ENCODE measurements around the gene KRTAP4-1. TPM values are rescaled to one million over a fixed set of nuclear protein-coding genes. Genes with fewer than 3 reads are reported as not detected.
"Not testable (repeated sequence)": the region's sequence is repeated elsewhere in the genome, so short reads cannot be mapped to it uniquely, and the experiment has no call there.

The KRTAP4-1 gene
- total RNA-seq, 1 experiment from 2014 or later: not detected

GRCh38 chr17:41145261-41145660 is 39.5 kb downstream of the KRTAP4-1 start:
- Histone ChIP-seq H3K36me3 (no peaks in the 10 kb centered on the region), H3K4me3 (no peak overlapping the region), H3K27me3 (no peaks in the 10 kb centered on the region), H3K9me3 (peaks cover 23% of the 10 kb centered on the region)
- DNase-seq: no peak

- H3K4me3 ChIP-seq: no peak overlapping the region
- H3K9me3 ChIP-seq: peaks cover 25% of the 10 kb centered on the region
- H3K27me3 ChIP-seq: no peaks in the 10 kb centered on the region
- DNase-seq: no peak
- H3K36me3 ChIP-seq: no peaks in the 10 kb centered on the region
These were observed 39.9 kb downstream of the KRTAP4-1 start for GRCh38 chr17:41144846-41145245.

GRCh38 chr17:41141361-41141760 is 43.4 kb downstream of the KRTAP4-1 start:
- Histone ChIP-seq H3K27me3 (no peaks in the 10 kb centered on the region), H3K4me3 (no peak overlapping the region), H3K9me3 (peaks cover 47% of the 10 kb centered on the region), H3K36me3 (no peaks in the 10 kb centered on the region)
- DNase-seq: no peak

- H3K4me3 ChIP-seq: no peak within 1 kb of the TSS
- H3K9me3 ChIP-seq: peaks cover 48% of the 10 kb centered on the region
- no peaks in the 10 kb centered on the region for H3K27me3 ChIP-seq
- no peak for DNase-seq
- H3K36me3 ChIP-seq: no peaks in the 10 kb centered on the region
These were observed 44.2 kb downstream of the KRTAP4-1 start, which contains the start of gene KRTAP4-6 for GRCh38 chr17:41140360-41141131. Gene KRTAP4-6, minus strand, starts transcription at chr17:41140544. Its CDS starts 57 bp downstream, at chr17:41140487.

- not testable (repeated sequence) for H3K4me3 ChIP-seq, H3K36me3 ChIP-seq, H3K27me3 ChIP-seq, DNase-seq
- peaks cover 48% of the 10 kb centered on the region for H3K9me3 ChIP-seq
These were observed 44.8 kb downstream of the KRTAP4-1 start for GRCh38 chr17:41139865-41140264.

Other genes starting within 250 kb of the KRTAP4-1 start
- gene KRT23, start 247.3 kb downstream of the KRTAP4-1 start, total RNA-seq (2014; rRNA removed; shearing (Covaris generic); ENCODE audit: low replicate concordance): 0.07 TPM in 1 of 2 replicates, not detected in the other
- not detected in 2 replicates for gene KRT39, start 218.0 kb downstream of the KRTAP4-1 start, total RNA-seq (2014; rRNA removed; shearing (Covaris generic); ENCODE audit: low replicate concordance)
- not detected in 2 replicates for gene KRT40, start 200.6 kb downstream of the KRTAP4-1 start, total RNA-seq (2014; rRNA removed; shearing (Covaris generic); ENCODE audit: low replicate concordance)
- gene KRTAP3-3, start 190.7 kb downstream of the KRTAP4-1 start, total RNA-seq (2014; rRNA removed; shearing (Covaris generic); ENCODE audit: low replicate concordance): not detected in 2 replicates
- not detected in 2 replicates for gene KRTAP3-2, start 185.0 kb downstream of the KRTAP4-1 start, total RNA-seq (2014; rRNA removed; shearing (Covaris generic); ENCODE audit: low replicate concordance)
- gene KRTAP3-1, start 175.8 kb downstream of the KRTAP4-1 start, total RNA-seq (2014; rRNA removed; shearing (Covaris generic); ENCODE audit: low replicate concordance): not detected in 2 replicates
- gene KRTAP1-5, start 157.7 kb downstream of the KRTAP4-1 start, total RNA-seq (2014; rRNA removed; shearing (Covaris generic); ENCODE audit: low replicate concordance): 1.2 and 3.2 TPM in 2 replicates
- not detected in 2 replicates for gene KRTAP1-4, start 154.7 kb downstream of the KRTAP4-1 start, total RNA-seq (2014; rRNA removed; shearing (Covaris generic); ENCODE audit: low replicate concordance)
- gene KRTAP1-3, start 150.0 kb downstream of the KRTAP4-1 start, total RNA-seq (2014; rRNA removed; shearing (Covaris generic); ENCODE audit: low replicate concordance): not detected in 2 replicates
- 0.33 TPM in 1 of 2 replicates, not detected in the other for gene KRTAP1-1, start 143.5 kb downstream of the KRTAP4-1 start, total RNA-seq (2014; rRNA removed; shearing (Covaris generic); ENCODE audit: low replicate concordance)
- gene KRTAP2-1, start 137.6 kb downstream of the KRTAP4-1 start, total RNA-seq (2014; rRNA removed; shearing (Covaris generic); ENCODE audit: low replicate concordance): not detected in 2 replicates
- not detected in 2 replicates for gene KRTAP2-2, start 129.7 kb downstream of the KRTAP4-1 start, total RNA-seq (2014; rRNA removed; shearing (Covaris generic); ENCODE audit: low replicate concordance)
- 0.33 TPM in 1 of 2 replicates, not detected in the other for gene KRTAP2-3, start 124.8 kb downstream of the KRTAP4-1 start, total RNA-seq (2014; rRNA removed; shearing (Covaris generic); ENCODE audit: low replicate concordance)
- gene KRTAP2-4, start 119.0 kb downstream of the KRTAP4-1 start, total RNA-seq (2014; rRNA removed; shearing (Covaris generic); ENCODE audit: low replicate concordance): not detected in 2 replicates
- gene KRTAP4-7, start 100.8 kb downstream of the KRTAP4-1 start, total RNA-seq (2014; rRNA removed; shearing (Covaris generic); ENCODE audit: low replicate concordance): not detected in 2 replicates
- not detected in 2 replicates for gene KRTAP4-8, start 86.8 kb downstream of the KRTAP4-1 start, total RNA-seq (2014; rRNA removed; shearing (Covaris generic); ENCODE audit: low replicate concordance)
- gene KRTAP4-16, start 82.7 kb downstream of the KRTAP4-1 start, total RNA-seq (2014; rRNA removed; shearing (Covaris generic); ENCODE audit: low replicate concordance): not detected in 2 replicates
- not detected in 2 replicates for gene KRTAP4-9, start 79.5 kb downstream of the KRTAP4-1 start, total RNA-seq (2014; rRNA removed; shearing (Covaris generic); ENCODE audit: low replicate concordance)
- not detected in 2 replicates for gene KRTAP4-11, start 66.5 kb downstream of the KRTAP4-1 start, total RNA-seq (2014; rRNA removed; shearing (Covaris generic); ENCODE audit: low replicate concordance)
- not detected in 2 replicates for gene KRTAP4-12, start 60.7 kb downstream of the KRTAP4-1 start, total RNA-seq (2014; rRNA removed; shearing (Covaris generic); ENCODE audit: low replicate concordance)
- gene KRTAP4-6, start 44.4 kb downstream of the KRTAP4-1 start, total RNA-seq (2014; rRNA removed; shearing (Covaris generic); ENCODE audit: low replicate concordance): not detected in 2 replicates
- not detected in 2 replicates for gene KRTAP4-5, start 35.1 kb downstream of the KRTAP4-1 start, total RNA-seq (2014; rRNA removed; shearing (Covaris generic); ENCODE audit: low replicate concordance)
- not detected in 2 replicates for gene KRTAP4-4, start 24.2 kb downstream of the KRTAP4-1 start, total RNA-seq (2014; rRNA removed; shearing (Covaris generic); ENCODE audit: low replicate concordance)
- not detected in 2 replicates for gene KRTAP4-3, start 16.7 kb downstream of the KRTAP4-1 start, total RNA-seq (2014; rRNA removed; shearing (Covaris generic); ENCODE audit: low replicate concordance)
- not detected in 2 replicates for gene KRTAP4-2, start 6.7 kb downstream of the KRTAP4-1 start, total RNA-seq (2014; rRNA removed; shearing (Covaris generic); ENCODE audit: low replicate concordance)
- gene KRTAP9-1, start 5.0 kb upstream of the KRTAP4-1 start, total RNA-seq (2014; rRNA removed; shearing (Covaris generic); ENCODE audit: low replicate concordance): not detected in 2 replicates
- not detected in 2 replicates for gene KRTAP9-2, start 41.7 kb upstream of the KRTAP4-1 start, total RNA-seq (2014; rRNA removed; shearing (Covaris generic); ENCODE audit: low replicate concordance)
- not detected in 2 replicates for gene KRTAP9-3, start 47.5 kb upstream of the KRTAP4-1 start, total RNA-seq (2014; rRNA removed; shearing (Covaris generic); ENCODE audit: low replicate concordance)
- gene KRTAP9-8, start 53.1 kb upstream of the KRTAP4-1 start, total RNA-seq (2014; rRNA removed; shearing (Covaris generic); ENCODE audit: low replicate concordance): not detected in 2 replicates
- not detected in 2 replicates for gene KRTAP9-4, start 64.8 kb upstream of the KRTAP4-1 start, total RNA-seq (2014; rRNA removed; shearing (Covaris generic); ENCODE audit: low replicate concordance)
- not detected in 2 replicates for gene KRTAP9-9, start 70.5 kb upstream of the KRTAP4-1 start, total RNA-seq (2014; rRNA removed; shearing (Covaris generic); ENCODE audit: low replicate concordance)
- not detected in 2 replicates for gene KRTAP9-6, start 80.5 kb upstream of the KRTAP4-1 start, total RNA-seq (2014; rRNA removed; shearing (Covaris generic); ENCODE audit: low replicate concordance)
- gene KRTAP9-7, start 90.8 kb upstream of the KRTAP4-1 start, total RNA-seq (2014; rRNA removed; shearing (Covaris generic); ENCODE audit: low replicate concordance): not detected in 2 replicates
- gene KRTAP29-1, start 117.9 kb upstream of the KRTAP4-1 start, total RNA-seq (2014; rRNA removed; shearing (Covaris generic); ENCODE audit: low replicate concordance): not detected in 2 replicates
- not detected in 2 replicates for gene KRTAP16-1, start 124.4 kb upstream of the KRTAP4-1 start, total RNA-seq (2014; rRNA removed; shearing (Covaris generic); ENCODE audit: low replicate concordance)
- not detected in 2 replicates for gene KRTAP17-1, start 130.8 kb upstream of the KRTAP4-1 start, total RNA-seq (2014; rRNA removed; shearing (Covaris generic); ENCODE audit: low replicate concordance)
- gene KRT33A, start 165.9 kb upstream of the KRTAP4-1 start, total RNA-seq (2014; rRNA removed; shearing (Covaris generic); ENCODE audit: low replicate concordance): not detected in 2 replicates
- 0.17 and 2.0 TPM in 2 replicates for gene KRT33B, start 184.9 kb upstream of the KRTAP4-1 start, total RNA-seq (2014; rRNA removed; shearing (Covaris generic); ENCODE audit: low replicate concordance)
- 0.49 TPM in 1 of 2 replicates, not detected in the other for gene KRT34, start 197.4 kb upstream of the KRTAP4-1 start, total RNA-seq (2014; rRNA removed; shearing (Covaris generic); ENCODE audit: low replicate concordance)
- gene KRT31, start 212.7 kb upstream of the KRTAP4-1 start, total RNA-seq (2014; rRNA removed; shearing (Covaris generic); ENCODE audit: low replicate concordance): not detected in 2 replicates
- gene KRT37, start 239.7 kb upstream of the KRTAP4-1 start, total RNA-seq (2014; rRNA removed; shearing (Covaris generic); ENCODE audit: low replicate concordance): not detected in 2 replicates

Measured in MG63 (cell line).